ENCODE data around the gene HID1. TPM values are rescaled to one million over a fixed set of nuclear protein-coding genes. Genes with fewer than 3 reads are reported as not detected.
A peak's percentile ranks its signal among the peaks of the same experiment; 100 is the strongest.

HID1 gene
- total RNA-seq, 1 donor from 2014 or later, result 5.5 TPM

GRCh38 chr17:74923538-74924249, 48.9 kb downstream of the HID1 start:
- TF ChIP-seq CTCF (IDR thresholded peaks at IDR 0.05; ENCODE audit: insufficient read depth, low read length, severe bottlenecking), result peak; percentile 92

GRCh38 chr17:74922694-74923537, 49.6 kb downstream of the HID1 start, which contains the start of gene USH1G:
Gene USH1G, minus strand, starts transcription at chr17:74923255. Its CDS starts 182 bp downstream, at chr17:74923073.
- Histone ChIP-seq H3K36me3 (ENCODE audit: control insufficient read depth, insufficient read depth, low read length) (no peaks in the 10 kb centered on the region), H3K27me3 (ENCODE audit: control insufficient read depth, insufficient read depth, low read length) (peaks cover 17% of the 10 kb centered on the region), H3K4me3 (ENCODE audit: low read depth, low read length) (peak within 1 kb of the TSS; percentile 48)
- no peak for TF ChIP-seq CTCF (IDR thresholded peaks at IDR 0.05; ENCODE audit: insufficient read depth, low read length, severe bottlenecking)
- no peak for DNase-seq (ENCODE audit: low read depth)
- no peak for FAIRE-seq

More at GRCh38 chr17:74923538-74924249, 48.9 kb downstream of the HID1 start:
- FAIRE-seq (no peak), DNase-seq (ENCODE audit: low read depth) (no peak)
- Histone ChIP-seq H3K4me3 (ENCODE audit: low read depth, low read length) (peak overlapping the region; percentile 48), H3K27me3 (ENCODE audit: control insufficient read depth, insufficient read depth, low read length) (peaks cover 17% of the 10 kb centered on the region), H3K36me3 (ENCODE audit: control insufficient read depth, insufficient read depth, low read length) (no peaks in the 10 kb centered on the region)

- no peak for TF ChIP-seq CTCF (IDR thresholded peaks at IDR 0.05; ENCODE audit: insufficient read depth, low read length, severe bottlenecking)
- H3K27me3 ChIP-seq (ENCODE audit: control insufficient read depth, insufficient read depth, low read length), result peaks cover 17% of the 10 kb centered on the region
- no peaks in the 10 kb centered on the region for H3K36me3 ChIP-seq (ENCODE audit: control insufficient read depth, insufficient read depth, low read length)
- no peak for DNase-seq (ENCODE audit: low read depth)
- peak overlapping the region; percentile 48 for H3K4me3 ChIP-seq (ENCODE audit: low read depth, low read length)
- no peak for FAIRE-seq
Observed at GRCh38 chr17:74922172-74922571, 50.4 kb downstream of the HID1 start.

GRCh38 chr17:74921769-74922168, 50.8 kb downstream of the HID1 start:
- no peaks in the 10 kb centered on the region for H3K36me3 ChIP-seq (ENCODE audit: control insufficient read depth, insufficient read depth, low read length)
- no peak overlapping the region for H3K4me3 ChIP-seq (ENCODE audit: low read depth, low read length)
- DNase-seq (ENCODE audit: low read depth) (no peak), FAIRE-seq (no peak)
- TF ChIP-seq CTCF (IDR thresholded peaks at IDR 0.05; ENCODE audit: insufficient read depth, low read length, severe bottlenecking), result no peak
- H3K27me3 ChIP-seq (ENCODE audit: control insufficient read depth, insufficient read depth, low read length), result peaks cover 15% of the 10 kb centered on the region

- TF ChIP-seq CTCF (IDR thresholded peaks at IDR 0.05; ENCODE audit: insufficient read depth, low read length, severe bottlenecking), result no peak
Observed at GRCh38 chr17:74921026-74921681, 51.4 kb downstream of the HID1 start.

More at GRCh38 chr17:74921026-74921681, 51.4 kb downstream of the HID1 start:
- Histone ChIP-seq H3K36me3 (ENCODE audit: control insufficient read depth, insufficient read depth, low read length) (no peaks in the 10 kb centered on the region), H3K27me3 (ENCODE audit: control insufficient read depth, insufficient read depth, low read length) (peaks cover 15% of the 10 kb centered on the region), H3K4me3 (ENCODE audit: low read depth, low read length) (no peak overlapping the region)
- DNase-seq (ENCODE audit: low read depth) (peak; percentile 46), FAIRE-seq (no peak)
